ENCODE results near the gene BAHD1.

The BAHD1 gene

GRCh38 chr15:40459391-40460015 lies 18.8 kb downstream of the BAHD1 start:
- no peak overlapping the region for H3K4me3 ChIP-seq (ENCODE audit: low read depth, low read length)
- TF ChIP-seq CTCF (IDR thresholded peaks at IDR 0.05; ENCODE audit: control insufficient read depth, extremely low read depth, insufficient read depth) = no peak
- DNase-seq (ENCODE audit: low read depth) = no peak

- no peak overlapping the region for H3K4me3 ChIP-seq (ENCODE audit: low read depth, low read length)
- no peak for TF ChIP-seq CTCF (IDR thresholded peaks at IDR 0.05; ENCODE audit: control insufficient read depth, extremely low read depth, insufficient read depth)
- DNase-seq (ENCODE audit: low read depth) = no peak
Observed at GRCh38 chr15:40460404-40460803, 19.7 kb downstream of the BAHD1 start.

GRCh38 chr15:40461958-40462357 lies 21.2 kb downstream of the BAHD1 start:
- TF ChIP-seq CTCF (IDR thresholded peaks at IDR 0.05; ENCODE audit: control insufficient read depth, extremely low read depth, insufficient read depth) = no peak
- DNase-seq (ENCODE audit: low read depth) = no peak
- H3K4me3 ChIP-seq (ENCODE audit: low read depth, low read length) = no peak overlapping the region

GRCh38 chr15:40463279-40463678 lies 22.5 kb downstream of the BAHD1 start:
- no peak overlapping the region for H3K4me3 ChIP-seq (ENCODE audit: low read depth, low read length)
- no peak for TF ChIP-seq CTCF (IDR thresholded peaks at IDR 0.05; ENCODE audit: control insufficient read depth, extremely low read depth, insufficient read depth)
- no peak for DNase-seq (ENCODE audit: low read depth)

- DNase-seq (ENCODE audit: low read depth) = no peak
- no peak for TF ChIP-seq CTCF (IDR thresholded peaks at IDR 0.05; ENCODE audit: control insufficient read depth, extremely low read depth, insufficient read depth)
- H3K4me3 ChIP-seq (ENCODE audit: low read depth, low read length) = no peak overlapping the region
Observed at GRCh38 chr15:40463886-40464545, 23.3 kb downstream of the BAHD1 start.

- no peak for TF ChIP-seq CTCF (IDR thresholded peaks at IDR 0.05; ENCODE audit: control insufficient read depth, extremely low read depth, insufficient read depth)
- no peak overlapping the region for H3K4me3 ChIP-seq (ENCODE audit: low read depth, low read length)
- DNase-seq (ENCODE audit: low read depth) = no peak
Observed at GRCh38 chr15:40464595-40465185, 23.9 kb downstream of the BAHD1 start.

All from LNCaP clone FGC (cell line).